Measurements from ENCODE around the gene USHBP1.

The USHBP1 gene

GRCh38 chr19:17234911-17235299 lies 29.6 kb downstream of the USHBP1 start:
- peak overlapping the region; percentile 66 for H3K4me3 ChIP-seq (ENCODE audit: control insufficient read depth, low read depth, low read length)
- no peak for TF ChIP-seq CTCF (IDR thresholded peaks at IDR 0.05; ENCODE audit: control insufficient read depth, insufficient read depth, low read depth, low read length, missing control alignments)
- DNase-seq (ENCODE audit: low read depth): no peak

DNA sequence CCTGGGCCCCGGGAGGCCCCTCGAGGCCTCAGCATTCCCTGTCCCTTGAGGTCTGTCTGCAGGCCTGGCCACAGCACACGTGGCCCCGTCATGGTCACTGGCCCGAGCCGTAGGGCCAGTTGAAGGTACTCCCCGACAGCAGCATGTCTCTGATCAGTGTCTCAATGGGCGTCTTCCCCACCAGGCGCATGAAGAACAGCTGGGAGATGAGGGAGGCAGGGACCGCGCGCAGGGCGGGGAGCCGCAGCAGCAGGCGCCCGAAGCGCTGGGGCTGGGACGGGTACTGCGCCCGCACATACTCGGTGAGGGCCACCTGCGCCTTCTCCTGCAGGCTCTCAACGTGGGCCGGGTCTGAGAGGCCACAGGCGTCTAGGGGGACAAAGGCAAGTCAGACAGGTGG lies 32.3 kb downstream of the USHBP1 start:
- no peak for DNase-seq (ENCODE audit: low read depth)
- no peak for TF ChIP-seq CTCF (IDR thresholded peaks at IDR 0.05; ENCODE audit: control insufficient read depth, insufficient read depth, low read depth, low read length, missing control alignments)
- no peak overlapping the region for H3K4me3 ChIP-seq (ENCODE audit: control insufficient read depth, low read depth, low read length)

DNA sequence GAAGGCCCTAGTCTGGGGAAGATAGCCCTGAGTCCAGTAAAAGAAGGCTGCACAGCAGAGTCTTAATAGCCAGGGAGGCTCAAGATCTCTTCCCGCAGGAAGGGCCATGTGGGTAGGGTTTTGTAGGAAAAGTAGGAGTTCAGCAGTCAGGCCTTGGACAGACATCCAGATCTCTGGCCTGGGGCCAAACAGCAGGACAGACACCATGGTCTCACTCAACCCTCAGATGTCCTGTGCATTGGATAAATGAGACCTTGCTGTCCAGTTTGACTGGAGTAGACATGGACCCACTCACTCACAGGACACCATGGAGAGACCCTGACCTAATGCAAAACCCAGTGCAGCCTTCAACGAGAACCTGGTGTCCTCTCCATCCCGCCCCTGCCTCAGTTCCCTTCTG lies 34.7 kb downstream of the USHBP1 start:
- TF ChIP-seq CTCF (IDR thresholded peaks at IDR 0.05; ENCODE audit: control insufficient read depth, insufficient read depth, low read depth, low read length, missing control alignments): no peak
- no peak overlapping the region for H3K4me3 ChIP-seq (ENCODE audit: control insufficient read depth, low read depth, low read length)
- no peak for DNase-seq (ENCODE audit: low read depth)

DNA sequence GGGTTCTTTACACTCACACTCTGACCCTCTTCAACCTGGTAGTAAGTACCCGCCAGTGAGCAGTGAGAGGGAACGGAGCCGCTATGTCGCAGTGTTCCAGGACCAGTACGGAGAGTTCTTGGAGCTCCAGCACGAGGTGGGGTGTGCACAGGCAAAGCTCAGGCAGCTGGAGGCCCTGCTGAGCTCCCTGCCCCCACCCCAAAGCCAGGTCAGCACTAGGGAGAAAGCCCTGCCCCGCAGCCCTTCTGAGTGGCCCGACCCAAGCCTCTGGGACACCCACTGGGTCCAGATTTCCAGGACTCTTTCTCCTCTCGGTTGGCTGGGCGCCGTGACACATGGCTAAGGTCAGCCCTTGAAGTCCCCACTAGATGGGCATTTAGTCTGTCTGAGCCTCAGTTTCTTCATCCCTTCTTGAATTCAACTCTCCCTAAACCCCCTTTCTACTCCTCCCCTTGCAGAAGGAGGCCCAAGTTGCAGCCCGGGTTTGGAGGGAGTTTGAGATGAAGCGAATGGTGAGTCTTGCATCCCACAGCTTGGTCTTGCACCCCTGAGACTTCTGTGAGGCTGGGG lies 36.7 kb downstream of the USHBP1 start:
- DNase-seq (ENCODE audit: low read depth): no peak
- H3K4me3 ChIP-seq (ENCODE audit: control insufficient read depth, low read depth, low read length): no peak overlapping the region
- no peak for TF ChIP-seq CTCF (IDR thresholded peaks at IDR 0.05; ENCODE audit: control insufficient read depth, insufficient read depth, low read depth, low read length, missing control alignments)

- DNase-seq (ENCODE audit: low read depth): peak; percentile 85
- TF ChIP-seq CTCF (IDR thresholded peaks at IDR 0.05; ENCODE audit: control insufficient read depth, insufficient read depth, low read depth, low read length, missing control alignments): no peak
- peak within 1 kb of the TSS; percentile 78 for H3K4me3 ChIP-seq (ENCODE audit: control insufficient read depth, low read depth, low read length)
Observed at GRCh38 chr19:17226002-17226933, 38.3 kb downstream of the USHBP1 start, which contains the start of gene OCEL1. OCEL1 (plus strand) TSS chr19:17226226; CDS start chr19:17226248, 22 bp downstream.

DNA sequence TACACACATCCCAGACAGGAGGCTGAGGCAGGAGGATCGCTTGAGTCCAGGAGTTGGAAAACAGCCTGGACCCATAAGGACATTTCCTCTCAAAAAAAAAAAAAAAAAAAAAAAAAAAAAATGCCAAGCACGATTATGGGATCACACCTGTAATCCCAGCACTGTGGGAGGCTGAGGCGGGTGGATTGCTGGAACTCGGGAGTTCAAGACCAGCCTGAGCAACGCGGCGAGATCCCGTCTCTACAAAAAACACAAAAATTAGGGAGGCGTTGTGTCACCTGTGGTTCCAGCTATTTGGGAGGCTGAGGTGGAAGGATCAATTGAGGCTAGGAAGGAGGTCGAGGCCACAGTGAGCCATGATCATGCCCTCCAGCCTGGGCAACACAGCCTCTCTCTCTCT lies 39.5 kb downstream of the USHBP1 start:
- no peak for DNase-seq (ENCODE audit: low read depth)
- no peak overlapping the region for H3K4me3 ChIP-seq (ENCODE audit: control insufficient read depth, low read depth, low read length)
- no peak for TF ChIP-seq CTCF (IDR thresholded peaks at IDR 0.05; ENCODE audit: control insufficient read depth, insufficient read depth, low read depth, low read length, missing control alignments)
